ENCODE results near the gene MYOM3. TPM values are rescaled to one million over a fixed set of nuclear protein-coding genes. Genes with fewer than 3 reads are reported as not detected.

MYOM3 gene
- total and polyA plus RNA-seq, 2 of the 13 experiments (the other 11 are each of a cell fraction or from before 2014, with no cell fraction given), result 5.8 to 15.3 TPM

DNA sequence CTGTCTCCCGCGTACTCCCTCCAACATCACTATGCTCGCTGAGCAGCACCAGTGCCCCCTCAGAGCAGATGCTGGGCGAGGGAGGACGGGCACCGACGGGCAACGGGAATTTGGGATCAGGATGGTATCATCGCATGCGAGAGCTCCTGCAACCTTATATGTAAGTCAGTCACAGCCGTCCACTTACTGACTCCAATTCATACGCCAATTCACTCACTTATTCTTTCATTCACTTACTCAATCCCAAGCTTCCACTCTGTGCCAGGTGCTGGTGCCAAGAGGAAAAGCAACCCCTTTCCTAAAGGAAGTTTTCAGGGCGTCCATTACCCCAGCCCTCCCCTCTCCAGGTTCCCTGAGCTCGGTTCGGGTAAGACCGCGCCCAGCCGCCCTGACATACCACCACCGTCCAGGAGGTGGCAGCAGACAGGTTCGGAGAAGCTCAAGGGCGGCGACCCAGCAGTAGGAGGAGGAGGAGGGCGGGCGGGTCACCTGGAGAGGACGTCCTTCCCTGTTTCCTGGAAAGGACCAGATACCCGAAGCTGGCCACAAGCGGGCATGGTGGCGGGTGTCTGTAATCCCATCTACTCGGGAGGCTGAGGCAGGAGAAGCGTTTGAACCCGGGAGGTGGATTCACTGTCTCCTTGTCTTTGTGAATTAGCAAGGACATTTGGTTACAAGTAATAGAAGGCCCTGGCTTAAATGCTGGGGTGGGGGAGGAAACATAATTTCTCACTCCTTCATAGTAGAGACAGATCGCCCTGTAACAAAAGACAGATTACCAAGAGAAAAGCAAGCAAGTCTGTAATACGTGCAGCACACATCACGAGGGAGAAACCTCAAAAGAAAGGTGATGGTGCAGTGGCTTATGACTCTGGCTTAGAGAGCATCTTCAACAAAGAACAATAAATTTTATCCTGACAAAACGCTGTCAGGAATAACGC lies 38.6 kb upstream of the MYOM3 start (continued):
- TF ChIP-seq ARID5B (CRISPR knock-in tag; IDR thresholded peaks at IDR 0.05) (peak; percentile 33), GABPA (IDR thresholded peaks at IDR 0.05; ENCODE audit: low read depth, low read length) (no peak), GABPA (CRISPR knock-in tag; IDR thresholded peaks at IDR 0.05; ENCODE audit: low read depth) (peak; percentile 17; the same call in 1 of the 2 replicates), ZNF451 (CRISPR knock-in tag; IDR thresholded peaks at IDR 0.05) (0 out of 2 replicates have a peak, but pooled peaks have one; percentile 38), ZNF136 (CRISPR knock-in tag; IDR thresholded peaks at IDR 0.05; ENCODE audit: low read depth) (peak; percentile 51; the same call in 1 of the 2 replicates), KAT7 (CRISPR knock-in tag; IDR thresholded peaks at IDR 0.05; ENCODE audit: borderline replicate concordance) (no peak), ZNF460 (CRISPR knock-in tag; IDR thresholded peaks at IDR 0.05; ENCODE audit: borderline replicate concordance) (no peak), ZNF614 (CRISPR knock-in tag; IDR thresholded peaks at IDR 0.05; ENCODE audit: borderline replicate concordance) (no peak), MBD4 (IDR thresholded peaks at IDR 0.05; ENCODE audit: borderline replicate concordance, low read length) (no peak), ZNF572 (CRISPR knock-in tag; IDR thresholded peaks at IDR 0.05) (0 out of 2 replicates have a peak, but pooled peaks have one; percentile 65), CCAR2 (optimal IDR thresholded peaks at IDR 0.05; ENCODE audit: low read depth, low read length) (no peak), SALL2 (CRISPR knock-in tag; IDR thresholded peaks at IDR 0.05) (no peak), ZNF616 (CRISPR knock-in tag; IDR thresholded peaks at IDR 0.05; ENCODE audit: low read depth) (no peak), KDM2A (CRISPR knock-in tag; IDR thresholded peaks at IDR 0.05; ENCODE audit: borderline replicate concordance, low read depth) (peak; percentile 48; the same call in 1 of the 2 replicates), XRCC5 (optimal IDR thresholded peaks at IDR 0.05; ENCODE audit: low read length) (peak; percentile 86), RXRB (CRISPR knock-in tag; IDR thresholded peaks at IDR 0.05; ENCODE audit: borderline replicate concordance) (peak; percentile 49; the same call in 1 of the 2 replicates), FOXK2 (IDR thresholded peaks at IDR 0.05) (no peak), ZFP36 (IDR thresholded peaks at IDR 0.05; ENCODE audit: borderline replicate concordance, low read depth, low read length, partially characterized antibody) (peak; percentile 21)
- TF ChIP-seq, protein P1, sequence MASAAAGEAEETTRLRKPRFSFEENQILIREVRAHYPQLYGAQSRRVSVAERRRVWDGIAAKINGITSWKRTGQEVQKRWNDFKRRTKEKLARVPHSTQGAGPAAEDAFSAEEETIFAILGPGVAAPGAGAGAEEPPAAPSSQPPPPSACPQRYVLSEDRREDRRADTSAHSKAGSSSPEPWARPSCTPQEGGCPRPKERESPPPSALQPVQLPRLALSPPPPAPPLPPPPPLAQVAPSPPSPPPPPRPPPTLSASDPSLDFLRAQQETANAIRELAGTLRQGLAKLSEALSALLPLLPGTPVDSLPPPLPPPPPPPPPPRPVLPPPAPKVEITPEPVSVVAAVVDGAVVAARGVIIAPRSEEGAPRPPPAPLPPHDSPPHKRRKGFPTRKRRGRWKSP (CRISPR knock-in tag; IDR thresholded peaks at IDR 0.05), result no peak
- TF ChIP-seq, protein P2, sequence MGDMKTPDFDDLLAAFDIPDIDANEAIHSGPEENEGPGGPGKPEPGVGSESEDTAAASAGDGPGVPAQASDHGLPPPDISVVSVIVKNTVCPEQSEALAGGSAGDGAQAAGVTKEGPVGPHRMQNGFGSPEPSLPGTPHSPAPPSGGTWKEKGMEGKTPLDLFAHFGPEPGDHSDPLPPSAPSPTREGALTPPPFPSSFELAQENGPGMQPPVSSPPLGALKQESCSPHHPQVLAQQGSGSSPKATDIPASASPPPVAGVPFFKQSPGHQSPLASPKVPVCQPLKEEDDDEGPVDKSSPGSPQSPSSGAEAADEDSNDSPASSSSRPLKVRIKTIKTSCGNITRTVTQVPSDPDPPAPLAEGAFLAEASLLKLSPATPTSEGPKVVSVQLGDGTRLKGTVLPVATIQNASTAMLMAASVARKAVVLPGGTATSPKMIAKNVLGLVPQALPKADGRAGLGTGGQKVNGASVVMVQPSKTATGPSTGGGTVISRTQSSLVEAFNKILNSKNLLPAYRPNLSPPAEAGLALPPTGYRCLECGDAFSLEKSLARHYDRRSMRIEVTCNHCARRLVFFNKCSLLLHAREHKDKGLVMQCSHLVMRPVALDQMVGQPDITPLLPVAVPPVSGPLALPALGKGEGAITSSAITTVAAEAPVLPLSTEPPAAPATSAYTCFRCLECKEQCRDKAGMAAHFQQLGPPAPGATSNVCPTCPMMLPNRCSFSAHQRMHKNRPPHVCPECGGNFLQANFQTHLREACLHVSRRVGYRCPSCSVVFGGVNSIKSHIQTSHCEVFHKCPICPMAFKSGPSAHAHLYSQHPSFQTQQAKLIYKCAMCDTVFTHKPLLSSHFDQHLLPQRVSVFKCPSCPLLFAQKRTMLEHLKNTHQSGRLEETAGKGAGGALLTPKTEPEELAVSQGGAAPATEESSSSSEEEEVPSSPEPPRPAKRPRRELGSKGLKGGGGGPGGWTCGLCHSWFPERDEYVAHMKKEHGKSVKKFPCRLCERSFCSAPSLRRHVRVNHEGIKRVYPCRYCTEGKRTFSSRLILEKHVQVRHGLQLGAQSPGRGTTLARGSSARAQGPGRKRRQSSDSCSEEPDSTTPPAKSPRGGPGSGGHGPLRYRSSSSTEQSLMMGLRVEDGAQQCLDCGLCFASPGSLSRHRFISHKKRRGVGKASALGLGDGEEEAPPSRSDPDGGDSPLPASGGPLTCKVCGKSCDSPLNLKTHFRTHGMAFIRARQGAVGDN (CRISPR knock-in tag; IDR thresholded peaks at IDR 0.05), result peak; percentile 73

Data from HepG2 (cell line).